ENCODE results near the gene CA12. TPM values are rescaled to one million over a fixed set of nuclear protein-coding genes. Genes with fewer than 3 reads are reported as not detected.
A peak's percentile ranks its signal among the peaks of the same experiment; 100 is the strongest.

The CA12 gene
- total RNA-seq, 1 experiment from 2014 or later: 3.7 TPM

- Histone ChIP-seq H3K9me3 (replicated peaks) (no peaks in the 10 kb centered on the region), H3K4me3 (no peak overlapping the region), H3K36me3 (no peaks in the 10 kb centered on the region), H3K4me1 (replicated peaks) (peaks cover 9% of the 10 kb centered on the region), H3K27ac (no peak overlapping the region), H3K27me3 (replicated peaks) (no peaks in the 10 kb centered on the region)
- no peak for DNase-seq (ENCODE audit: low read depth in 1 of 2, low spot score in 2 of 2)
Measured at GRCh38 chr15:63339006-63339766, 42.5 kb downstream of the CA12 start.

- no peaks in the 10 kb centered on the region for H3K36me3 ChIP-seq
- no peaks in the 10 kb centered on the region for H3K27me3 ChIP-seq (replicated peaks)
- no peaks in the 10 kb centered on the region for H3K9me3 ChIP-seq (replicated peaks)
- DNase-seq (ENCODE audit: low read depth in 1 of 2, low spot score in 2 of 2): no peak
- H3K27ac ChIP-seq: no peak overlapping the region
- H3K4me1 ChIP-seq (replicated peaks): peaks cover 10% of the 10 kb centered on the region
- H3K4me3 ChIP-seq: no peak overlapping the region
Measured at GRCh38 chr15:63338170-63338569, 43.5 kb downstream of the CA12 start.

- Histone ChIP-seq H3K4me1 (replicated peaks) (peaks cover 22% of the 10 kb centered on the region), H3K4me3 (no peak overlapping the region), H3K27ac (no peak overlapping the region), H3K36me3 (no peaks in the 10 kb centered on the region), H3K27me3 (replicated peaks) (no peaks in the 10 kb centered on the region), H3K9me3 (replicated peaks) (no peaks in the 10 kb centered on the region)
- no peak for DNase-seq (ENCODE audit: low read depth in 1 of 2, low spot score in 2 of 2)
Measured at GRCh38 chr15:63337046-63337445, 44.6 kb downstream of the CA12 start.

- Histone ChIP-seq H3K4me1 (replicated peaks) (peaks cover 35% of the 10 kb centered on the region), H3K27me3 (replicated peaks) (no peaks in the 10 kb centered on the region), H3K36me3 (no peaks in the 10 kb centered on the region), H3K9me3 (replicated peaks) (no peaks in the 10 kb centered on the region), H3K4me3 (no peak overlapping the region), H3K27ac (no peak overlapping the region)
- no peak for DNase-seq (ENCODE audit: low read depth in 1 of 2, low spot score in 2 of 2)
Measured at GRCh38 chr15:63335543-63336240, 46.0 kb downstream of the CA12 start.

GRCh38 chr15:63334821-63335220 lies 46.8 kb downstream of the CA12 start:
- Histone ChIP-seq H3K27ac (no peak overlapping the region), H3K9me3 (replicated peaks) (no peaks in the 10 kb centered on the region), H3K4me1 (replicated peaks) (peaks cover 41% of the 10 kb centered on the region), H3K4me3 (no peak overlapping the region), H3K27me3 (replicated peaks) (no peaks in the 10 kb centered on the region), H3K36me3 (no peaks in the 10 kb centered on the region)
- DNase-seq (ENCODE audit: low read depth in 1 of 2, low spot score in 2 of 2): no peak

GRCh38 chr15:63332367-63333124 lies 49.1 kb downstream of the CA12 start:
- Histone ChIP-seq H3K27me3 (replicated peaks) (no peaks in the 10 kb centered on the region), H3K4me1 (replicated peaks) (peaks cover 42% of the 10 kb centered on the region), H3K4me3 (no peak overlapping the region), H3K36me3 (no peaks in the 10 kb centered on the region), H3K27ac (no peak overlapping the region), H3K9me3 (replicated peaks) (no peaks in the 10 kb centered on the region)
- peak; percentile 86 to 87 for DNase-seq (ENCODE audit: low read depth in 1 of 2, low spot score in 2 of 2)

GRCh38 chr15:63331456-63331855 lies 50.2 kb downstream of the CA12 start:
- DNase-seq (ENCODE audit: low read depth in 1 of 2, low spot score in 2 of 2): peak in 1 of 2 experiments; percentile 23
- Histone ChIP-seq H3K27me3 (replicated peaks) (no peaks in the 10 kb centered on the region), H3K4me1 (replicated peaks) (peaks cover 42% of the 10 kb centered on the region), H3K9me3 (replicated peaks) (no peaks in the 10 kb centered on the region), H3K36me3 (no peaks in the 10 kb centered on the region), H3K4me3 (no peak overlapping the region), H3K27ac (no peak overlapping the region)

- no peak for DNase-seq (ENCODE audit: low read depth in 1 of 2, low spot score in 2 of 2)
- no peaks in the 10 kb centered on the region for H3K36me3 ChIP-seq
- no peaks in the 10 kb centered on the region for H3K9me3 ChIP-seq (replicated peaks)
- H3K27me3 ChIP-seq (replicated peaks): no peaks in the 10 kb centered on the region
- H3K4me1 ChIP-seq (replicated peaks): peaks cover 42% of the 10 kb centered on the region
- no peak overlapping the region for H3K27ac ChIP-seq
- no peak overlapping the region for H3K4me3 ChIP-seq
Measured at GRCh38 chr15:63330926-63331325, 50.7 kb downstream of the CA12 start.

GRCh38 chr15:63329567-63330350 lies 51.9 kb downstream of the CA12 start:
- Histone ChIP-seq H3K27me3 (replicated peaks) (no peaks in the 10 kb centered on the region), H3K4me1 (replicated peaks) (peaks cover 39% of the 10 kb centered on the region), H3K4me3 (no peak overlapping the region), H3K9me3 (replicated peaks) (no peaks in the 10 kb centered on the region), H3K27ac (no peak overlapping the region), H3K36me3 (no peaks in the 10 kb centered on the region)
- no peak for DNase-seq (ENCODE audit: low read depth in 1 of 2, low spot score in 2 of 2)

- Histone ChIP-seq H3K36me3 (no peaks in the 10 kb centered on the region), H3K27ac (no peak overlapping the region), H3K9me3 (replicated peaks) (no peaks in the 10 kb centered on the region), H3K4me3 (no peak overlapping the region), H3K4me1 (replicated peaks) (peaks cover 29% of the 10 kb centered on the region), H3K27me3 (replicated peaks) (no peaks in the 10 kb centered on the region)
- no peak for DNase-seq (ENCODE audit: low read depth in 1 of 2, low spot score in 2 of 2)
Measured at GRCh38 chr15:63327648-63328421, 53.8 kb downstream of the CA12 start.

GRCh38 chr15:63324770-63325169 lies 56.9 kb downstream of the CA12 start:
- Histone ChIP-seq H3K27ac (no peak overlapping the region), H3K36me3 (no peaks in the 10 kb centered on the region), H3K27me3 (replicated peaks) (no peaks in the 10 kb centered on the region), H3K4me3 (no peak overlapping the region), H3K9me3 (replicated peaks) (no peaks in the 10 kb centered on the region), H3K4me1 (replicated peaks) (peaks cover 1% of the 10 kb centered on the region)
- DNase-seq (ENCODE audit: low read depth in 1 of 2, low spot score in 2 of 2): no peak

- DNase-seq (ENCODE audit: low read depth in 1 of 2, low spot score in 2 of 2): no peak
- H3K27ac ChIP-seq: no peak overlapping the region
Measured at GRCh38 chr15:63323798-63324563, 57.7 kb downstream of the CA12 start.

More at GRCh38 chr15:63323798-63324563, 57.7 kb downstream of the CA12 start:
- Histone ChIP-seq H3K27me3 (replicated peaks) (no peaks in the 10 kb centered on the region), H3K36me3 (no peaks in the 10 kb centered on the region), H3K4me1 (replicated peaks) (no peaks in the 10 kb centered on the region), H3K4me3 (no peak overlapping the region), H3K9me3 (replicated peaks) (no peaks in the 10 kb centered on the region)
